Naive B cell (primary cell): Measurements from ENCODE around the gene DGKK. TPM values are rescaled to one million over a fixed set of nuclear protein-coding genes. Genes with fewer than 3 reads are reported as not detected.
"Not testable (repeated sequence)": the region's sequence is repeated elsewhere in the genome, so short reads cannot be mapped to it uniquely, and the experiment has no call there.

Source experiments
- ATAC-seq, 2 donors: fragments of 150-1000 bp; cut with Tn5 transposase; 2 replicates each; pipeline ENCODE4 v1.10.0; 2021; ENCODE audit warnings: low read depth in 2 of 2, mild to moderate bottlenecking in 2 of 2, moderate library complexity in 2 of 2
- DNase-seq: peaks from one replicate; pipeline ENCODE4 v3.0.0; 2022
- H3K27ac Mint-ChIP-seq, 6 donors: one replicate each; pipeline ENCODE4 v1.8.0; 2020 to 2022; ENCODE audit warnings: mild to moderate bottlenecking in 6 of 6, mixed read lengths in 6 of 6, moderate library complexity in 5 of 6, inconsistent platforms in 2 of 6
- H3K27me3 Mint-ChIP-seq, 3 donors: one replicate each; pipeline ENCODE4 v1.8.0; 2021 to 2022; ENCODE audit warnings: mixed read lengths in 3 of 3, mild to moderate bottlenecking in 1 of 3
- H3K36me3 Mint-ChIP-seq, 2 donors: one replicate each; pipeline ENCODE4 v1.8.0; 2020 to 2022; ENCODE audit warnings: mixed read lengths in 2 of 2, inconsistent platforms in 1 of 2, mild to moderate bottlenecking in 1 of 2
- H3K4me1 Mint-ChIP-seq, 3 donors: one replicate each; pipeline ENCODE4 v1.8.0; 2020 to 2022; ENCODE audit warnings: mixed read lengths in 3 of 3, inconsistent platforms in 1 of 3, mild to moderate bottlenecking in 1 of 3, moderate library complexity in 1 of 3
- H3K4me3 Mint-ChIP-seq, 8 donors: one replicate each; pipeline ENCODE4 v1.8.0; 2020 to 2022; ENCODE audit warnings: mild to moderate bottlenecking in 8 of 8, mixed read lengths in 8 of 8, moderate library complexity in 8 of 8, inconsistent platforms in 2 of 8
- H3K9me3 Mint-ChIP-seq, 7 donors: one replicate each; pipeline ENCODE4 v1.8.0; 2020 to 2022; ENCODE audit warnings: mixed read lengths in 7 of 7, mild to moderate bottlenecking in 5 of 7, inconsistent platforms in 2 of 7, moderate library complexity in 1 of 7
- polyA plus RNA-seq, 6 donors: library from polyadenylated mRNA; unstranded; fragments of 300-500 nt; fragmentation: Illumina TruSeq; gene quantifications; one replicate each; pipeline ENCODE4 v1.2.3, GENCODE V29; 2021; ENCODE audit warnings: low read depth in 6 of 6

Gene DGKK
- polyA plus RNA-seq, 6 donors from 2014 or later: not detected

GRCh38 chrX:50402886-50403285 lies 67.7 kb downstream of the DGKK start:
- Mint-ChIP-seq H3K4me3 (no peak overlapping the region), H3K9me3 (peaks cover 0 to 12% (median 3%) of the 10 kb centered on the region in 7 donors), H3K36me3 (no peaks in the 10 kb centered on the region), H3K27ac (no peak overlapping the region), H3K4me1 (no peaks in the 10 kb centered on the region), H3K27me3 (peaks cover 0 to 17% (median 8%) of the 10 kb centered on the region in 3 donors)
- ATAC-seq (no peak), DNase-seq (no peak)

GRCh38 chrX:50393902-50394301 lies 76.7 kb downstream of the DGKK start:
- DNase-seq: no peak
- Mint-ChIP-seq H3K36me3 (no peaks in the 10 kb centered on the region), H3K4me1 (no peaks in the 10 kb centered on the region), H3K9me3 (peaks cover 0 to 2% (median 0%) of the 10 kb centered on the region in 7 donors), H3K27ac (no peak overlapping the region), H3K27me3 (peaks cover 0 to 38% (median 15%) of the 10 kb centered on the region in 3 donors), H3K4me3 (no peak overlapping the region)
- ATAC-seq: no peak

- DNase-seq (no peak), ATAC-seq (no peak)
- Mint-ChIP-seq H3K4me1 (no peaks in the 10 kb centered on the region), H3K4me3 (no peak overlapping the region), H3K9me3 (peaks cover 0 to 6% (median 0%) of the 10 kb centered on the region in 7 donors), H3K27ac (no peak overlapping the region), H3K36me3 (no peaks in the 10 kb centered on the region), H3K27me3 (peaks cover 0 to 21% (median 0%) of the 10 kb centered on the region in 3 donors)
These were observed 84.1 kb downstream of the DGKK start for GRCh38 chrX:50386520-50386919.

GRCh38 chrX:50381729-50382415 lies 88.8 kb downstream of the DGKK start:
- peaks cover 0 to 13% (median 5%) of the 10 kb centered on the region in 3 donors for H3K27me3 Mint-ChIP-seq
- H3K27ac Mint-ChIP-seq: no peak overlapping the region
- ATAC-seq: no peak
- H3K4me3 Mint-ChIP-seq: no peak overlapping the region
- no peak for DNase-seq
- H3K36me3 Mint-ChIP-seq: no peaks in the 10 kb centered on the region
- H3K9me3 Mint-ChIP-seq: peaks cover 0 to 6% (median 0%) of the 10 kb centered on the region in 7 donors
- no peaks in the 10 kb centered on the region for H3K4me1 Mint-ChIP-seq

GRCh38 chrX:50375481-50376267 lies 95.0 kb downstream of the DGKK start:
- H3K36me3 Mint-ChIP-seq: no peaks in the 10 kb centered on the region
- no peak overlapping the region for H3K27ac Mint-ChIP-seq
- no peak overlapping the region for H3K4me3 Mint-ChIP-seq
- DNase-seq (no peak), ATAC-seq (no peak)
- H3K4me1 Mint-ChIP-seq: no peaks in the 10 kb centered on the region
- H3K27me3 Mint-ChIP-seq: peaks cover 0 to 5% (median 5%) of the 10 kb centered on the region in 3 donors
- H3K9me3 Mint-ChIP-seq: peaks cover 0 to 8% (median 0%) of the 10 kb centered on the region in 7 donors

GRCh38 chrX:50372966-50373365 lies 97.7 kb downstream of the DGKK start:
- Mint-ChIP-seq H3K9me3 (peaks cover 0 to 5% (median 0%) of the 10 kb centered on the region in 7 donors), H3K36me3 (no peaks in the 10 kb centered on the region), H3K27me3 (peaks cover 0 to 5% (median 0%) of the 10 kb centered on the region in 3 donors), H3K27ac (no peak overlapping the region), H3K4me1 (no peaks in the 10 kb centered on the region), H3K4me3 (no peak overlapping the region)
- ATAC-seq (no peak), DNase-seq (no peak)

GRCh38 chrX:50343917-50344316 lies 126.7 kb downstream of the DGKK start:
- no peaks in the 10 kb centered on the region for H3K4me1 Mint-ChIP-seq
- no peak overlapping the region for H3K27ac Mint-ChIP-seq
- DNase-seq: no peak
- H3K36me3 Mint-ChIP-seq: no peaks in the 10 kb centered on the region
- no peak overlapping the region for H3K4me3 Mint-ChIP-seq
- H3K9me3 Mint-ChIP-seq: peaks cover 0 to 2% (median 0%) of the 10 kb centered on the region in 7 donors
- ATAC-seq: no peak
- H3K27me3 Mint-ChIP-seq: peaks cover 0 to 19% (median 0%) of the 10 kb centered on the region in 3 donors

GRCh38 chrX:50333308-50333707 lies 137.3 kb downstream of the DGKK start:
- no peak overlapping the region for H3K27ac Mint-ChIP-seq
- peaks cover 0 to 8% of the 10 kb centered on the region in 2 donors for H3K36me3 Mint-ChIP-seq
- DNase-seq: no peak
- H3K27me3 Mint-ChIP-seq: peaks cover 0 to 14% (median 0%) of the 10 kb centered on the region in 3 donors
- no peaks in the 10 kb centered on the region for H3K4me1 Mint-ChIP-seq
- H3K4me3 Mint-ChIP-seq: no peak overlapping the region
- no peak for ATAC-seq
- H3K9me3 Mint-ChIP-seq: peaks cover 2 to 15% (median 6%) of the 10 kb centered on the region in 7 donors

- not testable (repeated sequence) for H3K4me3 Mint-ChIP-seq, DNase-seq, ATAC-seq, H3K4me1 Mint-ChIP-seq, H3K27ac Mint-ChIP-seq, H3K36me3 Mint-ChIP-seq
- peaks cover 2 to 13% (median 6%) of the 10 kb centered on the region in 7 donors for H3K9me3 Mint-ChIP-seq
- H3K27me3 Mint-ChIP-seq: peaks cover 0 to 14% (median 0%) of the 10 kb centered on the region in 3 donors
These were observed 138.0 kb downstream of the DGKK start for GRCh38 chrX:50332668-50333067.

- Mint-ChIP-seq H3K9me3 (peaks cover 0 to 4% (median 2%) of the 10 kb centered on the region in 7 donors), H3K4me3 (no peak overlapping the region), H3K36me3 (no peaks in the 10 kb centered on the region), H3K27me3 (peaks cover 0 to 8% (median 0%) of the 10 kb centered on the region in 3 donors), H3K4me1 (no peaks in the 10 kb centered on the region), H3K27ac (no peak overlapping the region)
- no peak for ATAC-seq
- no peak for DNase-seq
These were observed 143.4 kb downstream of the DGKK start for GRCh38 chrX:50327235-50327634.
